Sigmoid colon (tissue), 7 donors: ENCODE results near the gene STARD3NL. TPM values are rescaled to one million over a fixed set of nuclear protein-coding genes. Genes with fewer than 3 reads are reported as not detected.

ENCODE experiments used
- DNase-seq: peaks from one replicate; pipeline ENCODE4 v3.0.0-alpha.2; 2019
- H3K27ac ChIP-seq, 4 donors: fragments of 200-600 bp; sonication (generic); one replicate each; pipeline ENCODE4 v1.5.1; 2016 to 2019; ENCODE audit warnings: mild to moderate bottlenecking in 1 of 4
- H3K27me3 ChIP-seq, 3 donors: fragments of 200-600 bp; sonication (generic); one replicate each; pipeline ENCODE4 v1.5.1; 2019; ENCODE audit warnings: mild to moderate bottlenecking in 1 of 3
- H3K36me3 ChIP-seq, 4 donors: fragments of 200-600 bp; sonication (generic); one replicate each; pipeline ENCODE4 v1.5.1; 2016 to 2019
- H3K4me1 ChIP-seq, 4 donors: fragments of 200-600 bp; sonication (generic); one replicate each; pipeline ENCODE4 v1.5.1; 2017 to 2019
- H3K4me3 ChIP-seq, 4 donors: fragments of 200-600 bp; sonication (generic); one replicate each; pipeline ENCODE4 v1.5.1; 2017 to 2019; ENCODE audit warnings: mild to moderate bottlenecking in 2 of 4, moderate library complexity in 1 of 4
- H3K9me3 ChIP-seq, 4 donors: fragments of 200-600 bp in 3 of 4; sonication (generic) in 3 of 4; one replicate each; pipeline versions ENCODE4 v1.5.1 to v1.6.1; 2013 to 2019
- EP300 ChIP-seq, 4 donors: sonication (generic); formaldehyde crosslinking; IDR thresholded peaks; one replicate each; pipeline ENCODE4 v1.6.1; 2017; ENCODE audit warnings: antibody characterized with exemption in 4 of 4
- POLR2A ChIP-seq, 2 donors: fragments of 450-650 bp; IDR thresholded peaks; one replicate each; pipeline ENCODE4 v1.6.1; 2016; ENCODE audit warnings: antibody characterized with exemption in 2 of 2, mild to moderate bottlenecking in 2 of 2, moderate library complexity in 2 of 2
- POLR2AphosphoS5 ChIP-seq, 4 donors: sonication (generic); formaldehyde crosslinking; IDR thresholded peaks; one replicate each; pipeline ENCODE4 v1.6.1; 2017; ENCODE audit warnings: antibody characterized with exemption in 4 of 4
- WGBS, 2 donors: extraction: QIAGEN DNeasy Blood & Tissue Kit; methylation state at CpG; one replicate each; pipeline ENCODE4 v1.1.7; 2013; 5-methylcytosine and 5-hydroxymethylcytosine counted together
- intact Hi-C: fragments of 100-400 bp; cut with DNase I; formaldehyde crosslinking; loops from one replicate; pipeline ENCODE4 v1.15.1; 2023
- polyA plus RNA-seq, 3 donors: library from polyadenylated mRNA; stranded (reverse); fragments of 200-250 nt; gene quantifications; one replicate each; pipeline ENCODE4 v1.2.3, GENCODE V29; 2013
- total RNA-seq, 4 donors: library from RNA; depleted of rRNA; stranded (reverse); fragments of >200 nt; gene quantifications; one replicate each; pipeline ENCODE4 v1.1.0, GENCODE V29; 2016
- TF ChIP-seq, protein P1 (sequence below), 4 experiments: fragments of 450-650 bp in 3 of 4; fragments of 200-600 bp in 1 of 4; IDR thresholded peaks; one replicate each; pipeline ENCODE4 v1.5.1; 2016 to 2019; ENCODE audit warnings: antibody characterized with exemption in 4 of 4, mild to moderate bottlenecking in 3 of 4, moderate library complexity in 2 of 4
- donor health status: healthy with polysubstance abuse.
- donor health status: Bipolar disorder and iron deficiency.
- donor health status: healthy.

The STARD3NL gene, protein sequence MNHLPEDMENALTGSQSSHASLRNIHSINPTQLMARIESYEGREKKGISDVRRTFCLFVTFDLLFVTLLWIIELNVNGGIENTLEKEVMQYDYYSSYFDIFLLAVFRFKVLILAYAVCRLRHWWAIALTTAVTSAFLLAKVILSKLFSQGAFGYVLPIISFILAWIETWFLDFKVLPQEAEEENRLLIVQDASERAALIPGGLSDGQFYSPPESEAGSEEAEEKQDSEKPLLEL
- total RNA-seq (10 to 100 TPM; 28.2 to 67.6 (median 48.5) TPM), polyA plus RNA-seq (10 to 100 TPM; 26.3 to 44.4 (median 32.8) TPM)

DNA sequence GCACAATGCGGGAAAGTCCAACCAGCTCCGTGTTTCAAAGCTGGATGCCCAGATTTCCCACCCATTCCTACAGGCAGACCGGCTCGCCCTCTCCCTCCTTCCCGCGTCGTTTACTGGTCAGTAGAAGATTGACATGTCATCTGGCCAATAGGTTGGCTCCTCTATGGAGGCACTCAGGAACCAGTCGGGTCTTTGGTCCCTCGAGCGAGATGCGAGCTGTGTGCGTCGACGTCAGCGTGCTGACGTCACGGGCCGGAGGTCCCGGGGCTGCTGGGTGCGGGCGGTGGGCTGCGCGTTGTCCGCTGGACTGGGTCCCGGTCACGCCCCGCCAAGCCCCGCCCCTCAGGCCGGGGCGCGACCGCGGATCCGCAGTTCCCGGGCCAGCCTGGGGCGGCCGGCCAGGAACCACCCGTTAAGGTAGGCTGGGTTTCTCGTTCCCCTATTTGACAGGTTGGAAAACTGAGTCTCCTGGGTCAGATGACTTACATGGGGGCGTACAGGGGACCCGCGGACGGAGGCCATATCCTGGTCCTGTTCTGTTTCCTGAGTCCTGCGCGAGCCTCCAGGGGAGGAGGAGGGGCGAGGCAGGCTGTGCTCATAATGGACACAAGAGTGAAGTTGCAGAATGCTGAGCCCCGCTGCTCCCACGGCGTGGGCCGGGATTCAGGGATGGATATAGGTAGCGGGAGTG is at the start of gene STARD3NL:
Gene STARD3NL (plus strand): TSS at position 242 of the 691 bp plus-strand sequence. CDS start 29,260 bp downstream, outside the sequence.
- peak; percentile 99 for DNase-seq
- intact Hi-C loops, result loop anchor here (2.0 to 5.0 kb wide), 2 partner anchors 37 to 71 kb away; no protein-coding TSS in a partner anchor
- TF ChIP-seq EP300 (IDR thresholded peaks at IDR 0.05) (no peak), POLR2AphosphoS5 (IDR thresholded peaks at IDR 0.05) (peak; percentile 65 to 78 (median 74)), POLR2A (IDR thresholded peaks at IDR 0.05) (peak in 1 of 2 donors; percentile 36)
- TF ChIP-seq, protein P1, sequence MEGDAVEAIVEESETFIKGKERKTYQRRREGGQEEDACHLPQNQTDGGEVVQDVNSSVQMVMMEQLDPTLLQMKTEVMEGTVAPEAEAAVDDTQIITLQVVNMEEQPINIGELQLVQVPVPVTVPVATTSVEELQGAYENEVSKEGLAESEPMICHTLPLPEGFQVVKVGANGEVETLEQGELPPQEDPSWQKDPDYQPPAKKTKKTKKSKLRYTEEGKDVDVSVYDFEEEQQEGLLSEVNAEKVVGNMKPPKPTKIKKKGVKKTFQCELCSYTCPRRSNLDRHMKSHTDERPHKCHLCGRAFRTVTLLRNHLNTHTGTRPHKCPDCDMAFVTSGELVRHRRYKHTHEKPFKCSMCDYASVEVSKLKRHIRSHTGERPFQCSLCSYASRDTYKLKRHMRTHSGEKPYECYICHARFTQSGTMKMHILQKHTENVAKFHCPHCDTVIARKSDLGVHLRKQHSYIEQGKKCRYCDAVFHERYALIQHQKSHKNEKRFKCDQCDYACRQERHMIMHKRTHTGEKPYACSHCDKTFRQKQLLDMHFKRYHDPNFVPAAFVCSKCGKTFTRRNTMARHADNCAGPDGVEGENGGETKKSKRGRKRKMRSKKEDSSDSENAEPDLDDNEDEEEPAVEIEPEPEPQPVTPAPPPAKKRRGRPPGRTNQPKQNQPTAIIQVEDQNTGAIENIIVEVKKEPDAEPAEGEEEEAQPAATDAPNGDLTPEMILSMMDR (IDR thresholded peaks at IDR 0.05), result peak; percentile 18 to 36 (median 20)
- Histone ChIP-seq H3K27me3 (no peaks in the 10 kb centered on the region), H3K9me3 (no peaks in the 10 kb centered on the region), H3K4me1 (peaks cover 0 to 41% (median 25%) of the 10 kb centered on the region in 4 donors), H3K4me3 (peak within 1 kb of the TSS; percentile 62 to 85 (median 82)), H3K27ac (peak within 1 kb of the TSS; percentile 85 to 95 (median 94)), H3K36me3 (no peaks in the 10 kb centered on the region)
- WGBS, 2 donors, result 0% methylated on average over 51 of the region's 51 CpGs

DNA sequence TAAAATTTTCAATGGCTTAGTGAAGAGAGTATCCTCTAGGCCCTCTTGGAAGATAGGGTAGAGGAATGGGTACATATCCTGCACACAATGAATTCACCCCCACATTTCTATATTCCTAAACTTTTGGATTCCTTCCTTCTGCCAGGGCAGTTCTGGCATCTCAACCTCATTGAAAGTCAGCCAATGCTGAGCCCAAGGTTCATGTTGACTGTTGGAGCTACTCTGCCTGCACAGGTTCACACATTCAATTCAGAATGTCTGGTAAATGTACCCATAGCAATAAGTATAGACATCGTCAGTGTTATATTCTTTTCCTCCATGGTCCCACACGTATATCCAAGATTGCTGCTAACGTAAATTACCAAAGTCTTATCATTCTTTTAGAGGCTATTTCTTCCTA is 48.9 kb upstream of the STARD3NL start:
- intact Hi-C loops, result no loop called here
- no peaks in the 10 kb centered on the region for H3K9me3 ChIP-seq
- 75 to 90% methylated on average over 3 of the region's 3 CpGs for WGBS, 2 donors
- H3K27me3 ChIP-seq, result no peaks in the 10 kb centered on the region
- no peak overlapping the region for H3K27ac ChIP-seq
- H3K4me3 ChIP-seq, result no peak overlapping the region
- TF ChIP-seq EP300 (IDR thresholded peaks at IDR 0.05) (no peak), POLR2A (IDR thresholded peaks at IDR 0.05) (no peak), POLR2AphosphoS5 (IDR thresholded peaks at IDR 0.05) (no peak)
- TF ChIP-seq, protein P1 (IDR thresholded peaks at IDR 0.05), result no peak
- H3K4me1 ChIP-seq, result no peaks in the 10 kb centered on the region
- DNase-seq, result no peak
- no peaks in the 10 kb centered on the region for H3K36me3 ChIP-seq

DNA sequence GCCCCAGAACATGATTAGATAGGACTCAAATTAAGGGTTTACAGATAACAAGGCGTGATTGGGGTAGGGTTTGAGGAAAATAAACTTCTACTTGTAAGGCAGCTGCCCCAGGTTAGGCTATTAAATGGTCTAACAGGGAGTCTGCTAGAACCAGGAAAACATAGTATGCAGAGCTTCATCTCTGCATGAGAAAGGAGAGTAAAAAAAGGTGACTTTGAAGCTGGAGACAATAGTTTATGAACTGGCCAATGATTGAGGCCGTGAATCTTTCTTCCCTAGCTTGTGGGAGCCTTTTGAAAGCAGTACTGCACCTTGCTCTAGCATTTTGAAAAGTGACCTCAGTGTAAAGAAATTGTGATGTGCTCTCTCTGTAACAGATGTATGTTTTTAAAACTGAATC is 48.5 kb upstream of the STARD3NL start:
- WGBS, 2 donors, result 66 to 79% methylated on average over 2 of the region's 2 CpGs
- no peaks in the 10 kb centered on the region for H3K36me3 ChIP-seq
- TF ChIP-seq POLR2A (IDR thresholded peaks at IDR 0.05), result no peak
- TF ChIP-seq, protein P1 (IDR thresholded peaks at IDR 0.05), result no peak
- no peak for TF ChIP-seq POLR2AphosphoS5 (IDR thresholded peaks at IDR 0.05)
- TF ChIP-seq EP300 (IDR thresholded peaks at IDR 0.05), result no peak
- H3K27ac ChIP-seq, result no peak overlapping the region
- H3K9me3 ChIP-seq, result no peaks in the 10 kb centered on the region
- no peaks in the 10 kb centered on the region for H3K4me1 ChIP-seq
- H3K27me3 ChIP-seq, result no peaks in the 10 kb centered on the region
- no peak overlapping the region for H3K4me3 ChIP-seq
- DNase-seq, result no peak
- intact Hi-C loops, result no loop called here

DNA sequence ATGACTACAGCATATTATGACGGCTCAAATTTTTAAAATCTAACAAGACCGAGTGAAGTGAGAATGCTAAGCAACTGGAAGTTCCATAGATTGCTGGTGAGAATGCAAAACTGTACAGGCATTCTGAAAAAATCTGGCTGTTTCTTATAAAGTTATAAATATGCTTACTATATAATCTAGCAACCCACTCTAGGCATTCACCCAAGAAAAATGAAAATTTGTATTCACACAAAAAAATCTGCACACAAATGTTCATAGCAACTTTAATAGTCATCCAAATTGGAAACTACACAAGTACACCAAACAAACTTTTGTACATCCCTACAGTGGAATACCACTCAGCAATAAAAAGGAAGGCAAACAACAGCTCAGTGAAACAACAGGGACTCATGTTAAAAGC is 39.9 kb upstream of the STARD3NL start:
- intact Hi-C loops, result no loop called here

More for the DNA sequence above, 39.9 kb upstream of the STARD3NL start:
- no peak for DNase-seq
- no peaks in the 10 kb centered on the region for H3K36me3 ChIP-seq
- WGBS, 2 donors, result 87 to 97% methylated on average over 2 of the region's 2 CpGs
- H3K9me3 ChIP-seq, result no peaks in the 10 kb centered on the region
- H3K4me3 ChIP-seq, result no peak overlapping the region
- H3K4me1 ChIP-seq, result no peaks in the 10 kb centered on the region
- TF ChIP-seq, protein P1 (IDR thresholded peaks at IDR 0.05), result no peak
- no peak for TF ChIP-seq POLR2AphosphoS5 (IDR thresholded peaks at IDR 0.05)
- no peak for TF ChIP-seq POLR2A (IDR thresholded peaks at IDR 0.05)
- TF ChIP-seq EP300 (IDR thresholded peaks at IDR 0.05), result no peak
- H3K27me3 ChIP-seq, result no peaks in the 10 kb centered on the region
- no peak overlapping the region for H3K27ac ChIP-seq
